ENCODE measurements around the gene LGALS8. TPM values are rescaled to one million over a fixed set of nuclear protein-coding genes. Genes with fewer than 3 reads are reported as not detected.

Gene LGALS8
- total and polyA plus RNA-seq, 2 donors (not counting 1 experiment from before 2014, with no cell fraction given) = 38.0 to 67.0 TPM

DNA sequence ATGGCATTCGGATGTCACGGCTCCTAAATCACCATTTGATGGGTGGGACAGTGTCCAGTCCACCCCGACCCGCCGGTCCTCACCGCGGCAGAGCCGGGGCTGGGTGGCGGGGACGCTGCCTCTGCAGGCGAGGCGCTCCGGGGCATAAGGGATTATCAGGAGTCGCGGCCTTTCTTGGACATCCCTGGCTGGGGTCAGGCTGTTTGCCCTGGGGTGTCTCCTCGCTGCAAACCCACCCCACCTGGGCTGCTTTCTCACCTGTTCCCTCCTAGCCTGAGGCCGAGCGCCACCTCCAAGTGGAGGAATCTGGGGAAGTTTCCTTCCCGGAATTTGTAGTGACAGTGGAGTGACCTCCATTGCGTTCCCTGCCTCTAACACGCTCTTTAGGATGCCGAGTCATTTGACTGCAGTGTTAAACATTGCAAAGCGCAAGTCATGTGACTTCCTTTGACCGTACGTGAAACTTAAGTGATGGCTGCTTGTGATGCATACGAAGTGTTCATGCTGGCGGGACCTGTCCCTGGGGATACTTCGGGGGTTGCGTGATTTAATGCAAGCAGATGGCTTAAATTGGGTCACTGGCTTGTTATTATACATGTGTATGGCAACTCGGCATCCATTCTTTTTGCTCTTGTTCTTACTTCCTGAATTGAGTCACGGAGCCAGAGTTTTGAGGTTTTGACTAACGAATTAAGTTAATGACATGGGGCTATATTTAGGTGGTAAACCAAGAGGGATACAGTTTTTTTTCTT is 536 bp downstream of the LGALS8 start:
- ChIA-PET POLR2A (interaction anchor here (0.7 kb wide), 1 partner anchor 1020 kb away, joined by 3 read pairs; no protein-coding TSS in a partner anchor), CTCF (no interaction called here)
- Mint-ChIP-seq H3K9me3 (ENCODE audit: insufficient read depth) (no peaks in the 10 kb centered on the region), H3K4me1 (peaks cover 16% of the 10 kb centered on the region), H3K27ac (peak overlapping the region; percentile 97), H3K27me3 (no peaks in the 10 kb centered on the region), H3K4me3 (peak overlapping the region; percentile 99)
- DNase-seq (peak; percentile 91), ATAC-seq (ENCODE audit: low read depth) (peak; percentile 78)
- Histone ChIP-seq H3K4me2 (replicated peaks; ENCODE audit: low read depth, low read length, poor library complexity, severe bottlenecking) (peak overlapping the region; percentile 91), H3K79me2 (ENCODE audit: control insufficient read depth, insufficient read depth, low read length) (peaks cover 16% of the 10 kb centered on the region), H4K20me1 (ENCODE audit: control insufficient read depth, insufficient read depth, low read length, poor library complexity, severe bottlenecking) (no peaks in the 10 kb centered on the region), H3K9ac (ENCODE audit: low read length) (peak overlapping the region; percentile 91), H3K4me3 (ENCODE audit: control extremely low read depth in 1 of 5, extremely low read depth in 1 of 5, insufficient read depth in 1 of 5, low read depth in 2 of 5, low read length in 4 of 5) (peak overlapping the region; percentile 70 to 99 (median 96)), H3K36me3 (replicated peaks in 1 of 2; ENCODE audit: control extremely low read depth in 1 of 2, control insufficient read depth in 1 of 2, extremely low read depth in 1 of 2, insufficient read depth in 2 of 2, low read length in 1 of 2) (peaks cover 2 to 16% of the 10 kb centered on the region in 2 experiments), H2AFZ (ENCODE audit: insufficient read depth, low read depth, low read length, poor library complexity, severe bottlenecking) (peak overlapping the region; percentile 92), H3K27ac (ENCODE audit: low read length in 2 of 2) (peak overlapping the region; percentile 78), H3K9me3 (ENCODE audit: control extremely low read depth in 1 of 3, control insufficient read depth in 2 of 3, insufficient read depth in 1 of 3, low read length in 2 of 3) (no peaks in the 10 kb centered on the region), H3K27me3 (replicated peaks in 1 of 4; ENCODE audit: control extremely low read depth in 1 of 4, control insufficient read depth in 3 of 4, insufficient read depth in 4 of 4, low read length in 3 of 4) (no peaks in the 10 kb centered on the region), H3K4me1 (ENCODE audit: control insufficient read depth in 2 of 2, insufficient read depth in 2 of 2, low read length in 2 of 2) (peaks cover 8 to 9% of the 10 kb centered on the region in 2 donors)
- TF ChIP-seq EZH2 (IDR thresholded peaks at IDR 0.05; ENCODE audit: borderline replicate concordance, insufficient read depth, low read depth, low read length, poor library complexity, severe bottlenecking) = no peak
- TF ChIP-seq, protein P1, sequence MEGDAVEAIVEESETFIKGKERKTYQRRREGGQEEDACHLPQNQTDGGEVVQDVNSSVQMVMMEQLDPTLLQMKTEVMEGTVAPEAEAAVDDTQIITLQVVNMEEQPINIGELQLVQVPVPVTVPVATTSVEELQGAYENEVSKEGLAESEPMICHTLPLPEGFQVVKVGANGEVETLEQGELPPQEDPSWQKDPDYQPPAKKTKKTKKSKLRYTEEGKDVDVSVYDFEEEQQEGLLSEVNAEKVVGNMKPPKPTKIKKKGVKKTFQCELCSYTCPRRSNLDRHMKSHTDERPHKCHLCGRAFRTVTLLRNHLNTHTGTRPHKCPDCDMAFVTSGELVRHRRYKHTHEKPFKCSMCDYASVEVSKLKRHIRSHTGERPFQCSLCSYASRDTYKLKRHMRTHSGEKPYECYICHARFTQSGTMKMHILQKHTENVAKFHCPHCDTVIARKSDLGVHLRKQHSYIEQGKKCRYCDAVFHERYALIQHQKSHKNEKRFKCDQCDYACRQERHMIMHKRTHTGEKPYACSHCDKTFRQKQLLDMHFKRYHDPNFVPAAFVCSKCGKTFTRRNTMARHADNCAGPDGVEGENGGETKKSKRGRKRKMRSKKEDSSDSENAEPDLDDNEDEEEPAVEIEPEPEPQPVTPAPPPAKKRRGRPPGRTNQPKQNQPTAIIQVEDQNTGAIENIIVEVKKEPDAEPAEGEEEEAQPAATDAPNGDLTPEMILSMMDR (IDR thresholded peaks at IDR 0.05) = no peak
- WGBS (ENCODE audit: insufficient coverage) = under 1% methylated on average over 29 of the region's 32 CpGs
- intact Hi-C loops (cut with micrococcal nuclease) = loop anchor here (1.0 to 5.0 kb wide), 4 partner anchors 80 to 1022 kb away; partner anchors contain the start of genes B3GALNT2, HEATR1, LYST and MTR

DNA sequence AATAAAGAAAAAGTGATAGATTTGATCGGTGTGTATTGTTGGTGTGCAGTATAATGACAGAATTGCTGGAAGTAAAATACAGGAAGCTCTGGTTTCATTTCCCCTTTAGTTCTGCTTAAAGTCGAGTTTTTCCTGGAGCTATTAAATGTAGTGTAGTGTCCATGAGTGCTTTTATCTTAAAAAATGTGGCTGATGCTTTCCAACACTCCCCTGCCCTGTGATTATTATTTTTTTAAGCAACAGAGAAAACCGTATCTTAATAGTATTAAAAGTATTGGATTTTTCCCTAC is 1.1 kb downstream of the LGALS8 start:
- H3K4me1 ChIP-seq (ENCODE audit: control insufficient read depth in 2 of 2, insufficient read depth in 2 of 2, low read length in 2 of 2) = peaks cover 8 to 9% of the 10 kb centered on the region in 2 donors
- H3K4me1 Mint-ChIP-seq = peaks cover 16% of the 10 kb centered on the region
- peak overlapping the region; percentile 91 for H3K4me2 ChIP-seq (replicated peaks; ENCODE audit: low read depth, low read length, poor library complexity, severe bottlenecking)
- H3K27ac Mint-ChIP-seq = peak overlapping the region; percentile 97
- H3K27me3 Mint-ChIP-seq = no peaks in the 10 kb centered on the region
- TF ChIP-seq EZH2 (IDR thresholded peaks at IDR 0.05; ENCODE audit: borderline replicate concordance, insufficient read depth, low read depth, low read length, poor library complexity, severe bottlenecking) = no peak
- TF ChIP-seq, protein P1 (IDR thresholded peaks at IDR 0.05) = no peak
- peak overlapping the region; percentile 78 for H3K27ac ChIP-seq (ENCODE audit: low read length in 2 of 2)
- ChIA-PET CTCF (interaction anchor here (0.6 kb wide), 1 partner anchor 364 kb away, joined by 3 read pairs; no protein-coding TSS in a partner anchor), POLR2A (interaction anchor here (0.7 kb wide), 1 partner anchor 1020 kb away, joined by 3 read pairs; no protein-coding TSS in a partner anchor)
- DNase-seq (no peak), ATAC-seq (ENCODE audit: low read depth) (peak; percentile 28)
- H3K36me3 ChIP-seq (replicated peaks in 1 of 2; ENCODE audit: control extremely low read depth in 1 of 2, control insufficient read depth in 1 of 2, extremely low read depth in 1 of 2, insufficient read depth in 2 of 2, low read length in 1 of 2) = peaks cover 2 to 16% of the 10 kb centered on the region in 2 experiments
- H3K27me3 ChIP-seq (replicated peaks in 1 of 4; ENCODE audit: control extremely low read depth in 1 of 4, control insufficient read depth in 3 of 4, insufficient read depth in 4 of 4, low read length in 3 of 4) = no peaks in the 10 kb centered on the region
- H3K4me3 Mint-ChIP-seq = peak overlapping the region; percentile 99
- peak overlapping the region; percentile 70 to 99 (median 96) for H3K4me3 ChIP-seq (ENCODE audit: control extremely low read depth in 1 of 5, extremely low read depth in 1 of 5, insufficient read depth in 1 of 5, low read depth in 2 of 5, low read length in 4 of 5)
- 0% methylated on average over 1 of the region's 3 CpGs for WGBS (ENCODE audit: insufficient coverage)
- no peaks in the 10 kb centered on the region for H3K9me3 ChIP-seq (ENCODE audit: control extremely low read depth in 1 of 3, control insufficient read depth in 2 of 3, insufficient read depth in 1 of 3, low read length in 2 of 3)
- no peaks in the 10 kb centered on the region for H3K9me3 Mint-ChIP-seq (ENCODE audit: insufficient read depth)
- H4K20me1 ChIP-seq (ENCODE audit: control insufficient read depth, insufficient read depth, low read length, poor library complexity, severe bottlenecking) = no peaks in the 10 kb centered on the region
- H3K9ac ChIP-seq (ENCODE audit: low read length) = peak overlapping the region; percentile 91
- intact Hi-C loops (cut with micrococcal nuclease) = loop anchor here (1.0 to 5.0 kb wide), 4 partner anchors 79 to 1023 kb away; partner anchors contain the start of genes B3GALNT2, HEATR1, LYST and MTR
- H3K79me2 ChIP-seq (ENCODE audit: control insufficient read depth, insufficient read depth, low read length) = peaks cover 18% of the 10 kb centered on the region
- peak overlapping the region; percentile 92 for H2AFZ ChIP-seq (ENCODE audit: insufficient read depth, low read depth, low read length, poor library complexity, severe bottlenecking)
